IMR-90 (cell line): ENCODE results near the gene CDC42EP5.

Experiments used
- BHLHE40 ChIP-seq: fragments of 150-350 bp; IDR thresholded peaks from 2 replicates; pipeline ENCODE4 v1.6.1; 2016; ENCODE audit warnings: mild to moderate bottlenecking, low read depth, low read length
- CEBPB ChIP-seq: IDR thresholded peaks from 2 replicates; pipeline ENCODE4 v1.6.1; 2012; ENCODE audit warnings: low read depth, low read length, improper control_type of control experiment
- CHD1 ChIP-seq: IDR thresholded peaks from 2 replicates; pipeline ENCODE4 v1.6.1; 2012; ENCODE audit warnings: low read depth, low read length, improper control_type of control experiment
- CTCF ChIP-seq: conservative IDR thresholded peaks from 2 replicates; pipeline ENCODE4 v1.5.1; 2012; ENCODE audit warnings: mild to moderate bottlenecking, low read depth, low read length, improper control_type of control experiment
- ELK1 ChIP-seq: fragments of 150-350 bp; IDR thresholded peaks from 2 replicates; pipeline ENCODE4 v1.6.1; 2016; ENCODE audit warnings: low read depth, mild to moderate bottlenecking, low read length, moderate library complexity, borderline replicate concordance
- MAZ ChIP-seq: IDR thresholded peaks from 2 replicates; pipeline ENCODE4 v1.6.1; 2012; ENCODE audit warnings: low read depth, mild to moderate bottlenecking, low read length, improper control_type of control experiment, moderate library complexity, borderline replicate concordance
- POLR2A ChIP-seq: IDR thresholded peaks from 2 replicates; pipeline ENCODE4 v1.6.1; 2012; ENCODE audit warnings: mild to moderate bottlenecking, low read depth, low read length
- RAD21 ChIP-seq: IDR thresholded peaks from 2 replicates; pipeline ENCODE4 v1.6.1; 2012; ENCODE audit warnings: low read length, improper control_type of control experiment
- RCOR1 ChIP-seq: IDR thresholded peaks from 2 replicates; pipeline ENCODE4 v1.6.1; 2012; ENCODE audit warnings: mild to moderate bottlenecking, low read length, improper control_type of control experiment; ENCODE audit not compliant: insufficient replicate concordance
- RFX5 ChIP-seq: IDR thresholded peaks from 2 replicates; pipeline ENCODE4 v1.8.0; 2012; ENCODE audit warnings: low read depth, mild to moderate bottlenecking, low read length, moderate library complexity
- SMC3 ChIP-seq: fragments of 150-350 bp; IDR thresholded peaks from 2 replicates; pipeline ENCODE4 v1.6.1; 2016; ENCODE audit warnings: low read depth, mild to moderate bottlenecking, antibody characterized with exemption, low read length, moderate library complexity
- USF2 ChIP-seq: fragments of 150-350 bp; IDR thresholded peaks from 2 replicates; pipeline ENCODE4 v1.6.1; 2017; ENCODE audit warnings: mild to moderate bottlenecking, antibody characterized with exemption, low read length, low read depth

- TF ChIP-seq CTCF (no peak), POLR2A (no peak), CEBPB (no peak), ELK1 (no peak), USF2 (no peak), SMC3 (no peak), MAZ (no peak), CHD1 (no peak), RCOR1 (no peak), RFX5 (no peak), RAD21 (no peak), BHLHE40 (no peak)
Observed at GRCh38 chr19:54424201-54424600, 48.9 kb downstream of the CDC42EP5 start.
